Right lobe of liver (tissue), 4 donors: ENCODE results near the gene GPRIN3.

ENCODE experiments used
- CTCF ChIP-seq, 4 donors: fragments of 200-600 bp in 3 of 4; fragments of 450-650 bp in 1 of 4; IDR thresholded peaks; one replicate each; pipeline versions ENCODE4 v1.5.1 to v1.8.0; 2016 to 2022; ENCODE audit warnings: antibody characterized with exemption in 4 of 4, mild to moderate bottlenecking in 2 of 4
- POLR2A ChIP-seq: fragments of 450-650 bp; IDR thresholded peaks from one replicate; pipeline ENCODE4 v1.6.1; 2017; ENCODE audit warnings: antibody characterized with exemption, mild to moderate bottlenecking
- donor health status: DM: no; HTN: no; CAD: no.
- donor health status: DM: no; HTN: no; CAD: no.
- donor health status: DM: no; HTN: yes; CAD: no.

GRCh38 chr4:89288430-89288829 lies 19.2 kb downstream of the GPRIN3 start:
- TF ChIP-seq CTCF (IDR thresholded peaks at IDR 0.05) (no peak), POLR2A (no peak)
